Hematopoietic multipotent progenitor cell (in vitro differentiated cells): ENCODE results near the gene DNASE1L1. TPM values are rescaled to one million over a fixed set of nuclear protein-coding genes. Genes with fewer than 3 reads are reported as not detected.

Source experiments
- DNase-seq, 3 donors: peaks; one replicate each; pipeline ENCODE4 v3.0.0-alpha.2; 2011 to 2015; ENCODE audit warnings: low read depth in 2 of 3, low spot score in 2 of 3
- small RNA-seq: library from RNA; depleted of rRNA; stranded (forward); fragments of <200 nt; gene quantifications from one replicate; pipeline ENCODE3, GENCODE V24; 2012
- total RNA-seq: library from RNA; depleted of rRNA; stranded (reverse); fragments of >200 nt; gene quantifications from one replicate; pipeline ENCODE4 v1.2.3, GENCODE V29; 2012

The DNASE1L1 gene
- total RNA-seq, 1 donor = 89.7 TPM

DNA sequence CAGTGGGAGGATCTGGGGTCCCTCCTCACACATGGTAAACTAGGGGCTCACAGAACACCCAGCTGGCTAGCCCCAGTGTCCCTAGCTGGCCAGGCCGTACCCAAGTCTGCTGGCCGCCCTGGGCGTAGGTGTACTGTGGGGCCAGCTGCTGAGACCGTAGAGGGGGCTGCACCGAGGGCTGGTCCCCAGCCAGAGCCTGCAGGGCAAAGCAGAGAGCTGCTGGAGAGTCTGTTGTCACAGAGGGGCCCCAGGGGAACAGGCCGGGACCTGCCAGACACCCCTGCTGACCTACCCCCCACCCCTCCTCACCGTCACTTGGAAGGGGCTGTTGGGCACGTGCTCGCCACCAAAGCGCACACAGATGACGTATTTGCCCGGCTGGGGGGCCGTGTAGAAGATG, 54.5 kb downstream of the DNASE1L1 start:
- DNase-seq = no peak

- DNase-seq = no peak
These were observed 55.0 kb downstream of the DNASE1L1 start for GRCh38 chrX:154354013-154354412.

- no peak for DNase-seq
These were observed 55.7 kb downstream of the DNASE1L1 start for GRCh38 chrX:154353172-154353843.

DNA sequence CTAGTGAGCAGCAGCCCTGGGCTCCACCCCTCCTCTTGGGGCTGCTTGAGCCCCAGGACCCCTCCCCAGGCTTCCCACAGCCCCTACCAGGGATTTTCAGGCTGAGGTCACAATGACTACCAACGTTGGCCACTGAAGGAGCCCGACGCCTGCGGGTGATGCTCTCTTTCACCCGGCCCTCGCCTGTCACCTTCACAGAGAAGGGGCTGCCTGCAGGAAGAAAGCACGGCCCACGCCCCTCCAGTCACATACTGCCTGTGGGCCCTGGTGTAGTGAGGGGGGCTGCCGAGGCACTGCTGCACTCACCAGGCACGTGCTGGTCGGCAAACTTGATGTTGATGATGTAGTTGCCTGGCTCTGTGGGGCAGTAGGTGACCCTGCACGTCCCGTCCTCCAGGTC, 56.6 kb downstream of the DNASE1L1 start:
- DNase-seq = no peak

DNA sequence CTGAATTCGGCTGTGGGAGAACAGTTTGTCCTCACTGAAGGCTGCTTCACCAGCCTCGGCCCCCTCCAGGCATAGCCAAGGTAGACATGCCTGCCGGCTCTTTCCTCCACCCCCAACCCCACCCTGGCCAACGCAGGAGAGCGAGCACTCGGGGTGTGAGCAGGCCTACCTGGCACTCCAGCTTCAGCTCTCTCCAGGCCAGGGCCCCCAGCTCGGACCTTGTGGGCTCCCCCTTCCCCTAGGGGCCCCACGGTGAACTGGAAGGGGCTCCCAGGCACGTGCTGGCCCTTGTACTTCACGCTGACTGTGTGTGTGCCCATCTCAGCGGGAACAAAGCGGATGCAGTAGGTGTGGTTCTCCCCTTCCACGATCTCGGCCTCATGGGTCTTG, 57.0 kb downstream of the DNASE1L1 start:
- no peak for DNase-seq

Small RNA genes lying within 50 kb of the gene (small RNA-seq; reads per million reads assigned to genes)
- not detected for gene MIR6858
- not detected for gene SNORA70

Other genes starting within 250 kb of the DNASE1L1 start
- gene OPN1MW, start 226.7 kb downstream of the DNASE1L1 start, total RNA-seq = not detected
- not detected for gene OPN1MW2, start 189.5 kb downstream of the DNASE1L1 start, total RNA-seq
- not detected for gene OPN1MW3, start 151.7 kb downstream of the DNASE1L1 start, total RNA-seq
- under 0.01 TPM for gene TEX28, start 114.1 kb downstream of the DNASE1L1 start, total RNA-seq
- gene TKTL1, start 113.5 kb downstream of the DNASE1L1 start, total RNA-seq = 0.27 TPM
- gene FLNA, start 34.6 kb downstream of the DNASE1L1 start, total RNA-seq = 868 TPM
- 24.5 TPM for gene EMD, start 30.0 kb downstream of the DNASE1L1 start, total RNA-seq
- gene RPL10, start 10.9 kb downstream of the DNASE1L1 start, total RNA-seq = 7,558 TPM
- gene TAFAZZIN, start 2.3 kb upstream of the DNASE1L1 start, total RNA-seq = 42.3 TPM
- gene ATP6AP1, start 19.4 kb upstream of the DNASE1L1 start, total RNA-seq = 95.1 TPM
- 85.9 TPM for gene GDI1, start 27.9 kb upstream of the DNASE1L1 start, total RNA-seq
- 10.5 TPM for gene FAM50A, start 34.9 kb upstream of the DNASE1L1 start, total RNA-seq
- gene PLXNA3, start 49.0 kb upstream of the DNASE1L1 start, total RNA-seq = 12.1 TPM
- 47.1 TPM for gene LAGE3, start 70.0 kb upstream of the DNASE1L1 start, total RNA-seq
- 54.4 TPM for gene UBL4A, start 77.4 kb upstream of the DNASE1L1 start, total RNA-seq
- 37.2 TPM for gene SLC10A3, start 81.4 kb upstream of the DNASE1L1 start, total RNA-seq
- gene FAM3A, start 107.0 kb upstream of the DNASE1L1 start, total RNA-seq = 43.9 TPM
- 110 TPM for gene G6PD, start 137.6 kb upstream of the DNASE1L1 start, total RNA-seq
- 13.2 TPM for gene IKBKG, start 138.4 kb upstream of the DNASE1L1 start, total RNA-seq
- not detected for gene CTAG1A, start 175.9 kb upstream of the DNASE1L1 start, total RNA-seq
- not detected for gene CTAG1B, start 210.0 kb upstream of the DNASE1L1 start, total RNA-seq
- gene CTAG2, start 244.3 kb upstream of the DNASE1L1 start, total RNA-seq = not detected